ENCODE results near the gene POLR1D.

Gene POLR1D, protein sequence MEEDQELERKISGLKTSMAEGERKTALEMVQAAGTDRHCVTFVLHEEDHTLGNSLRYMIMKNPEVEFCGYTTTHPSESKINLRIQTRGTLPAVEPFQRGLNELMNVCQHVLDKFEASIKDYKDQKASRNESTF

DNA sequence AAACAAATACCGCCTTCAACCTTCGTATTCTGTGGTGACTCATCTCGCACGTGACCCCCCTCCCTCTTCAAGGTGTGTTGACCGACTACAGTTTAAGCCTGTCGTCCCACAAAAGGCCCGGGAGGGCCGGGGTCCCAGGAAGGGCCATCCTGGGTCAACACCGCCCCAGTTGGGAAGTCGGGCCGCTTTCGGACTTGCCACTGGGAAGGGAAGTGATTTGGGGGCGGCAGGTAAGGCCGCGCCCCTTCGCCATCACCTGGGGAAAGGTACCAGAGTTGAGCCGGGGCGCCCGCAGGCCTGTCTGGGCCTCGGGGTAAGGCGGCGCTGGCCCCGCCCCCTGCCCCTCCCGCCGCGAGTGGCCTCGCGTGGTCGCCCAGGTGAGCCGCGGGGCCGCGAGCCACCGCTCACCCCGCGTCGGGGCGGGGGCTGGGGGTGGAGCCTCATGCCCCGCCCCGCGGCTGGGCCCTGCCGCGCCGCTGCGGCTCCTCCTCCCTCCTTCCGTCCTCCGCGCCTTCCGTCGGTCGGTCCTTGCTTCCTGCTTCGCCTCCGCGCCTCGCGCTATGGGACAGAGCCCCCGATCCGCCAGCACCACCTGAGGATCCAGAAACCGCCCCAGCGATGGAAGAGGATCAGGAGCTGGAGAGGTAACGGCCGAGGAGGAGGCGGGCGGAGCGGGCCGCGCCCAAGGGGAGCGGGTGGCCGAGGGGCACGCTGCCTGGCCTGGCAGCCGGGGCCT, at the start of gene POLR1D:
Gene POLR1D (plus strand): TSS at position 527 of the 736 bp plus-strand sequence. CDS start 92 bp downstream, at position 619.
- no peak for DNase-seq

DNA sequence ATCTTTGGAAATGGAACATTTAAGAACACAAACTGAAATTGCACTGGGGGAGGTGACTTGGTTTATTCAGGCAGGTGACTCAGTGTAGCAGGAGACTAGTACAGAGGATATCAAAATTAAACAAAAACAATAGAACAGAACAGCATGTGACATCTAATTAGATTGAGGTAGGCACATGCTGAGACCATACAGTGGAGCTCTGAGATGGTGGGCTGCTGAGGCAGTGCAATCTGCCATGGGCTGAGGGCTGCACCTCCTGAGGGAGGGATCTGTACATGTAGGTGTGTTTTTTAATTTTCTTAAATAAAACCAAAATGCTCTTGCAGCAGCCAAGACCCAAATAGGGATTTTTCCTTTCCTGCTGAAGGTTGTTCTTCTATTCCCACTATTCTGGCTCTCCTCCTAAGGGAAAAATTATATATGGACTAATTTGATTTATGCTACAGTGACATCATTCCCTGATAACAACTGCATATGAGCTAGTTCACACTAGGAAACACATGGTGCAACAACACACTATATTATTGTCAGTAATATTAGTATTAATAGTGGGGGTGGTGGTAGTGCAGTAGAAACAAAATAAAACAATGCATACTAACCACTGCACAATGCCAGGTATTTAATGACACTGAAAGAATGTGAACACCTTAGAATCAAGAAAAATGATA, 49.3 kb upstream of the POLR1D start:
- no peak for DNase-seq

DNA sequence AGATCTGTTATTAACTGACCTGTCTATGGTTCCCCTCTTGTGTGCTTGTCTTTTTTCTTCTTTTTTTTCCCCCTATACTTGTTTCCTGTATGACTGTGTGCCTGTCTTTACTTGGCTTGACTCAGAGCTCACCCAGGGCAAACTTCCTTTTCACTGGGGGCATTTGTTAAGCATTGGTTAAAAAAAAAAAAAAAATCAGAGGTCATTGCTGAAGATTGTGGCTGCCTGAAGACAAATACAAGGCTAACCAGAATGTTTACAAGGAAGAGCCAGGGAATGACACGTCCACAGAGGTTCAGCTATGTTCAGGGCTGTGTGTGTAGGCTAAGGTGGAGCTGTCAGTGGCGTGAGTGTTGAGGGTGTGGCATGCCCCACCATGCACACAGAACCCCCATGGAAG, 48.4 kb upstream of the POLR1D start:
- no peak for DNase-seq

- no peak for DNase-seq
Observed at GRCh38 chr13:27574661-27575060, 47.0 kb upstream of the POLR1D start.

DNA sequence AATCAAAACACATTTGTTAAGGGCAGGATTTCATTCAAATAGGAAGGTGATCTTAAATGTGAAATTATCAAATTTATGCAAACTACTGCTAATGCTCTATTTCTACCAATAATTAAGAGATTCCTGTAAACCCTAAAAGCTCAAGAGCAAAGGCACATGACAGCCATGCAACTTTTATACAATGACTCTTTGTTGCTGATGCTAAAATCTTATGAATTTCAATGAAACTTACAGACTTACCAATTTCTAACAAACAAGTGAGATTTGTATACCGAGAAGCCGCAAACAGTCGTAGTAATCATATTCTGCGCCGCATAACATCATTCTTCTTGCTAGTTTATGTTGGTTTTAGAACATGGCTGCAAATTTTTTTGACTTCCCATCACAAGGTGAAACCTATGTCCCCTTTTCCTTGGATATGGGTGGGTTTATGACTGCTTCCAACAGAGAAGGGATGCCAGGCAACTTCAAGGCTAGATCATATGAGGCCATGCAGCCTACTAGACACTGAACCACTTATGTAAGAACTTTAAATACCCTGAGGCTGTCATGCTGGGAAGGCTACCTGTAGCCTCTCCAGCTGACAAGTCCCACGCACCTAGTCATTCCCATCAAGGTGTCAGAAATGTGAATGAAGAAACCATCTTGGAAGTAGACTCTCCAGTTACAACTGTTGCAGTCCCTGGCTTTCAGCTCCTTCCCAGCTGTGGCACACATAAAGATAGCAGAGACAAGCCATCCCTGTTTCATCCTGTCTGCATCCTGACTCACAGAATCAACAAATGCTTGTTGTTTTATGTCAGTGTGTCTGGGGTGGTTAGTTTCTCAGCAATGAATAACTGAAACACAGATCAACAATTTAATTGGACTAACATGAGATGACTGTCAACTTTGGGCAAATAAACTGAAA, 43.3 kb upstream of the POLR1D start:
- DNase-seq, result no peak

GRCh38 chr13:27583645-27584044, 38.0 kb upstream of the POLR1D start:
- DNase-seq, result no peak

GRCh38 chr13:27587095-27587746, 34.5 kb upstream of the POLR1D start:
- DNase-seq, result no peak

- no peak for DNase-seq
Observed at GRCh38 chr13:27588405-27588804, 33.3 kb upstream of the POLR1D start.

DNA sequence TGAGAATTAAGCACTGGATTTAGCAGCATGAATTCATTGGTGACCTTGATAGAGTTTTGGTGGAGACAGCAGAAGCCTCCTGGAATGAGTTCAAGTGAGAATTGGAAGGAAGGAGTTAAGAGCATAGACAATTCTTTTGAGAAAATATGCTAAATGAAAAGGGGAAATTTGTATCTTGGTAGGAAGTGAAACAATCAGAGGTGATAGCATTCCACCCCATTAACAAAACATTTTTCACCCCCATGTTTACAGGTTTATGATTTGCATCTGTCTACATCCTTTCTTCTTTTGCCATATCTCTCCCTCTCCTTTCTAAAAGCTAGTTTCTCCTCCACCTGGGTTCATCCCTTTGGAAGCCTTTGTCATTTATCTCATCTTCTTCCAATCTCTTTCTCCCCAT, 28.8 kb upstream of the POLR1D start:
- no peak for DNase-seq

- DNase-seq, result no peak
Observed at GRCh38 chr13:27593267-27593666, 28.4 kb upstream of the POLR1D start.

DNA sequence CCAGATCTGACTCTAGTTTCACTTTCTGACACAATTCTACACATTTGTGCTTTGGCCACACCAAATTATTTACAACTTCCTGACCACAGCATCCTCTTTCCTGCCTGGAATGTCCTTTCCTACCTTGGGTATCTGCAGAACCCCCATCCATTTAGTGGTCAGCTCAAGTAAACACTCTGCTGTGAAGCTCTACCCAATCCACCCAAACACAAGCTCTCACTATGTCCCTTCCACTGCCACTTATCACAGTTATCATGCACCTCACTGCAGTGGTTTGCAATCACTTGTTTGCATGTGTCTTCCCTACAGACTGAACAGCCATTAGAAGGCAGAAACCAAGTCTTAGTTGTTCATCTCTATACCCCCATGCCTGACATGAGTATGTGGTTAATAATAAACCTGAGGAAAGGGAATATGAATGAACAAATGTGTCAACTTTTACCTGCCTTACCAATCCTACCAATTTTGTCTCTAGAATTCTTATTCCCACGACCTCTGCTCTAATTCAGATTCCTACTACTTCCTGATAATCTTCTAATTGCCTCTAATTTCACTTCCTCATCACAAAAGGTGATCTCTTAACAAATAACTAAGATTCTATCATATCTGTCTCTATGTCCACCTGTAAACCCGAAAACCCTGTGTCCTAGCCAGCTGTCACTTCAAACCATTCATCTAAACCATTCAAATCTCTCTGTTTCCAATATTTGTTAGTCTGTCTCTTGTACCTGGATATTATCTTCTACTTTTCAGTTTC, 26.5 kb upstream of the POLR1D start:
- DNase-seq, result no peak

DNA sequence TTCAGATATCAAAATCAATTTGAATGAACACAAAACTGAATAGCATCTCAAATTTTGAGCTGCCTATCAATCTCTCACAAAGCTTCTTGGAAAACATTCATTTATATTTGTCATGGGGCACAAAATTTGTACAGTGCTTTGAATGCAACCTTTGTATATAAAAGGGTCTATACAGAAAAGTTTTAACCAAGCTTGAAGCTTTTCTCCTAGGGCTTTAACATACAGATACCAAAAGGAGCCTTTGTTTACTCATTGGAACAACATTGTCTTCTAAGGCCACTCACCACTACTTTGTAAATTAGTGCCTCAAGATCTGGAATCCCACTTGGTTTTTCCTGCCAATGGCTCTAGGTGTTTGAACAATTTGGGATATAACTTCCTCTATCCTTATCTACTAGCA, 22.6 kb upstream of the POLR1D start:
- DNase-seq, result no peak

DNA sequence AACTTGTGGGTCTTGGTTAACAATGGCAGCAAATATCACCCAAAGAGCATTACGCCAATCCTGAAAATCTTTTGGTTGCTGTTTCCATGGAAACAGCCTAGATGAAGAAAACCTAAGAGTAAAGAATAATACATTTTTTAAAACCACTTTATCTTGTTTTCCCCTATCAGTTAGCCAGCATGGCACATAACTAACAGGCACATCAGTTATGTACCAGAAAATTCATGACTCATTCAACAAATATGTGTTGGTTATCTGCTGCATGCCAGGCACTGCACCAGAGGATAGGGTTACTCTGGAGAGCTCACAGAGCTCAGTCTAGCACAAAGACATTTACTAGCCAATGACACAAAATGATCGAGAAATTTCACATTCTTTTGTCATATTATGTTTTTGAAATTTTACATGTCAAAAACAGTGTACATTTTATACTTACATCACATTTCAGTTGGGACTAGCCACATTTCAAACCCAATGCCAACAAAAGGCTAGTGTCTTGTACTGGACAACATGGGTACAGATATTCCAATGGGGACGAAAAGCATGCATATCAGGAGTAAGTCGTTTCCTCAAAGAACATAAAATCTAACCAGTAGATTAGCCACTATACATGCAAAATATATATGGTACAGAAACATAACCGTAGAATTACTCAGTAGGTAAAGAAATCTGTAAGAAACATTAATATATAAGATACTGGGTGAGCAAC, 21.7 kb upstream of the POLR1D start:
- DNase-seq, result no peak

DNA sequence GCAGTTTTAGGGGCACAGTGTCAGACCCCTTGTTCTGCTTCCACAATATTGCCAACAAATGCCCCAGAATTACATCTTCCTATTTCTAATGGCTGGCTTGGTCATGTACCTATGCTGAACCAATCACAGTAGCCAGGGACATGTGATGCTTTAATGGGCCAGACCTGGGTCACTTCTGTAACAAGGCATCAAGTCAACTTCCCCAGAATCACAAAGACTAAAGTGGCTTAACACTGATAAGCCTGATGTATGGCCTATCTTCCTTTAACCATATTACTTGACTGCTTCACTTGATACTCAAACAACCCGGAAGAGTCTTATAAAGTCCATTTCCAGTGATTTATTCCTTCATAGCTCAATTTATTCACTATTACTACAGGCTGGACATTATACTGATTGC, 21.0 kb upstream of the POLR1D start:
- no peak for DNase-seq

DNA sequence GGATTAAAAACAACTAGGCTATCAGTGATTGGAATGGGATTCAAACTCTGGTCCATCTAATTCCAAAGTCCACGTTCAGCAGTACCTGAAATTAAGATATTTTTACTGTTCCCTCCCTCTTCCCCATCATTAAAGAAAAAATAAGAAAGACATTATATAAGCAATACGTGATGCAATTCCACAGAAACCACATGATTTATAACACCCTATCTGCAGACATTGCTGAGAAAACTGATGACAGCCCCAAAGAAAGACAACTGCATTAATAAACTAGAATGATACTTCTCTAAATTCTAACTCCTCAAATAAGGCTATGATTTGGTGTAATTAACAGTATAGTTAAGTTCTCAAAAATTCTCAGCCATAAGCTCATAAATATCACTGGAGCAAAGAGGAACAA, 20.5 kb upstream of the POLR1D start:
- no peak for DNase-seq

GRCh38 chr13:27601803-27602202, 19.9 kb upstream of the POLR1D start:
- no peak for DNase-seq

GRCh38 chr13:27605099-27605498, 16.6 kb upstream of the POLR1D start:
- no peak for DNase-seq

DNA sequence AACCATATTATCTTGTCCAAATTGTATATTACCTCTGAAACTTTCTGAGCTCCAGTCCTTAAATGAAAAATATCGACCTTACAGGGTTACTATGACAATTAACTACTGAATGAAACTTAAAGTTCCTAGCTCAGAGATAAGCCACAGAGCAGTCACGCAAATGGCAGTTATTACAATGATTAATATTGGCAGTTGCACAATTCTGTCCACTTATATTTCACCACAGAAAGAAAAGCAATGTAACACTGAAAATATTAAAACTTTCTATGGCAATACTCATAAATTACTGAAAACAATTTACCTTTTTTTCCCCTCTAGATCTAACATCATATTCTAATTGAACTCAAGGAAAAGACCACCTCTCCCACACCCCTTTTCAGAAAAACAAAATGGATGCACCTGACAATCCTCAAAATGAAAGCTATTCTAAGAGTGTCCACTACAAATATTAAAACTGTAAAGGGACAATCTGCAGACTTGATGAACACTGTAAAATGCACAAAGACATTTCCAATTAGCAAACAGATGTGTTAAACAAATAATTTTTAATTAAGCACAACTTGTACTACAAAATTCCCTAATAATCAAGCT, 16.0 kb upstream of the POLR1D start:
- DNase-seq, result no peak

GRCh38 chr13:27607125-27607524, 14.6 kb upstream of the POLR1D start:
- DNase-seq, result no peak

GRCh38 chr13:27613628-27614027, 8.1 kb upstream of the POLR1D start:
- no peak for DNase-seq

GRCh38 chr13:27617881-27618321, 3.8 kb upstream of the POLR1D start:
- DNase-seq, result no peak
